HUES48 (cell line): Measurements from ENCODE around the gene PSMA8.
"Not testable (repeated sequence)": the region's sequence is repeated elsewhere in the genome, so short reads cannot be mapped to it uniquely, and the experiment has no call there.

Experiments
- H3K27ac ChIP-seq: one replicate; pipeline ENCODE4 v1.7.0; 2013; ENCODE audit warnings: low read depth, low read length, inconsistent platforms
- H3K27me3 ChIP-seq: 2 replicates; pipeline ENCODE4 v1.6.1; 2013; ENCODE audit warnings: mild to moderate bottlenecking, low read length; ENCODE audit not compliant: control insufficient read depth, insufficient read depth
- H3K36me3 ChIP-seq: 2 replicates; pipeline ENCODE4 v1.6.1; 2013; ENCODE audit warnings: low read length; ENCODE audit not compliant: control insufficient read depth, insufficient read depth
- H3K4me1 ChIP-seq: 2 replicates; pipeline ENCODE4 v1.6.1; 2013; ENCODE audit warnings: mild to moderate bottlenecking, low read length; ENCODE audit not compliant: control insufficient read depth, insufficient read depth
- H3K4me3 ChIP-seq: 2 replicates; pipeline ENCODE4 v1.5.1; 2013; ENCODE audit warnings: mild to moderate bottlenecking, low read depth, low read length
- H3K9ac ChIP-seq: 2 replicates; pipeline ENCODE4 v1.6.1; 2013; ENCODE audit warnings: mild to moderate bottlenecking, low read depth, low read length, moderate library complexity
- H3K9me3 ChIP-seq: 2 replicates; pipeline ENCODE4 v1.6.1; 2013; ENCODE audit warnings: low read length; ENCODE audit not compliant: control insufficient read depth, insufficient read depth

Gene PSMA8

DNA sequence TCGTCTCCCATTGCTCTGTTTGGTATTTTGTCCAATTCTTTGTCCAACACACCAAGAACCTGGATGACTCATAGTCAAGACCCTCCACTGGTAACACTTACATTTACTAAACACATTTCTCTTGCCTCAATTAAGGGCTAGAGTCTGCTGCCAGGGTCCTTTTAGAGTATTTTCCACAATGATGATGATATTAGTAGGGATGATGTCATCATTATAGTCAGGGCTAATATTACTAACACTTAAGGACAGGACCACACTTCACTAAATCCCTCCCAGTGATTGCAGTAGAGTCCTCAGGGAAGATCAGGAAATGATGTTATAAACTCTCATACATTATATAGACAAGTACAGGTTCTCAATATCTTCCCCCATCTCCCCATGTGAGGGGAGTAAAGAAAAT, 29.6 kb upstream of the PSMA8 start:
- H3K4me1 ChIP-seq: no peaks in the 10 kb centered on the region
- H3K36me3 ChIP-seq: no peaks in the 10 kb centered on the region
- no peaks in the 10 kb centered on the region for H3K9me3 ChIP-seq
- no peak overlapping the region for H3K4me3 ChIP-seq
- no peak overlapping the region for H3K9ac ChIP-seq
- H3K27ac ChIP-seq: no peak overlapping the region
- H3K27me3 ChIP-seq: no peaks in the 10 kb centered on the region

DNA sequence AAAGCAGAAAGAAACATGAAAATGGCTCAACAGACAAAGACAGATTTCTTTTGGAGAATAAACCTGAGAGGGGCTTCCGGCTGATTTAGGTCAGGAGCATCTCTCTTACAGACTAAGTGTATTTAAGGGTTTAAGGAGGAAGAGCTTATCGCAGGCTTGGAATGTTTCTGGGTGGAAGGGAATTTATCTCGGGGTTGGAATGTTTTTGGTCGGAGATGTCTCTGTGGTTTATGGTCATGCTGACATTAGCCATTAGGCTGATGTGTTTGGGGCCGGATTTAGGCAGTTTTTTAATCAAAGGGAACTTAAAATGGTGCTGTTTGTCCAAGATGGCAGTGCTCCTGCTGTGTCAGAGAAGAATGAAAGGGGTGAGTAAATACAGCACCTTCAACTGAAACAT, 14.4 kb upstream of the PSMA8 start:
- H3K9me3 ChIP-seq: peaks cover 6% of the 10 kb centered on the region
- H3K9ac ChIP-seq: no peak overlapping the region
- H3K27ac ChIP-seq: no peak overlapping the region
- no peaks in the 10 kb centered on the region for H3K27me3 ChIP-seq
- no peaks in the 10 kb centered on the region for H3K4me1 ChIP-seq
- H3K36me3 ChIP-seq: no peaks in the 10 kb centered on the region
- no peak overlapping the region for H3K4me3 ChIP-seq

DNA sequence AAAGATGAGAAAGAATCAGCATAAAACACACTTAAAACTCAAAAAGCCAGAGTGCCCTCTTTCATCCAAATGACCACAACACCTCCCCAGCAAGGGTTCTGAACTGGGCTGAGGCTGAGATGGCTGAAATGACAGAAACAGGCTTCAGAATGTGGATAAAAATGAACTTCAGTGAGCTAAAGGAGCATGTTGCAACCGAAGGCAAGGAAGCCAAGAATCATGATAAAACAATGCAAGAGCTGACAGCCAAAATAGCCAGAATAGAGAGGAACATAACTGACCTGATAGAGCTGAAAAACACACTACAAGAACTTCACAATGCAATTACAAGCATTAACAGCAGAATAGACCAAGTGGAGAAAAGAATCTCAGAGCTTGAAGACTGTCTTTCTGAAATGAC, 12.2 kb upstream of the PSMA8 start:
- Histone ChIP-seq H3K9me3 (peaks cover 6% of the 10 kb centered on the region), H3K9ac (no peak overlapping the region), H3K27ac (no peak overlapping the region), H3K27me3 (no peaks in the 10 kb centered on the region), H3K4me1 (no peaks in the 10 kb centered on the region), H3K36me3 (no peaks in the 10 kb centered on the region), H3K4me3 (no peak overlapping the region)

DNA sequence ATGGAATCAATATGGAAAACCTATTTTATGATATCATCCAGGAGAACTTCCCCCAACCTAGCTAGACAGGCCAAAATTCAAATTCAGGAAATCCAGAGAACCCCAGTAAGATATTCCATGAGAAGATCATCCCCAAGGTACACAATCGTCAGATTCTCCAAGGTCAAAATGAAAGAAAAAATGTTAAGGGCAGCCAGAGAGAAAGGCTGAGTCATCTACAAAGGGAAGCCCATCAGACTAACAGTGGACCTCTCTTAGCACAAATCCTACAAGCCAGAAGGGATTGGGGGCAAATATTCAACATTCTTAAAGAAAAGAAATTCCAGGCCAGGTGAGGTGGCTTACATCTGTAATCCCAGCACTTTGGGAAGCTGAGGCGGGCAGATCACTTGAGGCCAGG, 11.7 kb upstream of the PSMA8 start:
- H3K9ac ChIP-seq, H3K9me3 ChIP-seq, H3K36me3 ChIP-seq, H3K27ac ChIP-seq, H3K27me3 ChIP-seq, H3K4me3 ChIP-seq, H3K4me1 ChIP-seq: not testable (repeated sequence)

DNA sequence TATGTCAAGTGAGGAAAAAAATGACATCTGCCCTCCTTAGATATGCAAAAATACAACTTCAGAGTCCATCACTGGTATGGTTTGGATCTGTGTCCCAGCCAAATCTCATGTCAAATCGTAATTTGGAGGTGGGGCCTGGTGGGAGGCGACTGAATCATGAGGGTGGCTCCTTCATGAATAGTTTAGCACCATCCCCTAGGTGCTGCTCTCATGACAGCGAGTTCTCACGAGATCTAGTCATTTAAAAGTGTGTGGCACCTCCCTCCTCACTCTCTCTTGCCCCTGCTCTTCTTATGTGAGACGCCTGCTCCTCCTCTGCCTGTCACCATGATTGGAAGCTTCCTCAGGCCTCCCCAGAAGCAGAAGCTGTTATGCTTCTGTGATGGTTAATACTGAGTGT, 5.9 kb upstream of the PSMA8 start:
- Histone ChIP-seq H3K9ac (no peak overlapping the region), H3K27me3 (no peaks in the 10 kb centered on the region), H3K4me1 (no peaks in the 10 kb centered on the region), H3K27ac (no peak overlapping the region), H3K36me3 (no peaks in the 10 kb centered on the region), H3K9me3 (no peaks in the 10 kb centered on the region), H3K4me3 (no peak overlapping the region)

DNA sequence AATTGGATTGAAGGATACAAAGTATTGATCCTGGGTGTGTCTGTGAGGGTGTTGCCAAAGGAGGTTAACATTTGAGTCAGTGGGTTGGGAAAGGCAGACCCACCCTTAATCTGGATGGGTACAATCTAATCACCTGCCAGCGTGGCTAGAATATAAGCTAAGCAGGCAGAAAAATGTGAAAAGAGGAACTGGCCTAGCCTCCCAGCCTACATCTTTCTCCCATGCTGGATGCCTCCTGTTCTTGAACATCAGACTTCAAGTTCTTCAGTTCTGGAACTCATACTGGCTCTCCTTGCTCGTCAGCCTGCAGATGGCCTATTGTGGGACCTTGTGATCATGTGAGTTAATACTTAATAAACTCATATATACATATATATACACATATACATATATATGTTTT, 5.5 kb upstream of the PSMA8 start:
- H3K4me1 ChIP-seq, H3K4me3 ChIP-seq, H3K27ac ChIP-seq: not testable (repeated sequence)

DNA sequence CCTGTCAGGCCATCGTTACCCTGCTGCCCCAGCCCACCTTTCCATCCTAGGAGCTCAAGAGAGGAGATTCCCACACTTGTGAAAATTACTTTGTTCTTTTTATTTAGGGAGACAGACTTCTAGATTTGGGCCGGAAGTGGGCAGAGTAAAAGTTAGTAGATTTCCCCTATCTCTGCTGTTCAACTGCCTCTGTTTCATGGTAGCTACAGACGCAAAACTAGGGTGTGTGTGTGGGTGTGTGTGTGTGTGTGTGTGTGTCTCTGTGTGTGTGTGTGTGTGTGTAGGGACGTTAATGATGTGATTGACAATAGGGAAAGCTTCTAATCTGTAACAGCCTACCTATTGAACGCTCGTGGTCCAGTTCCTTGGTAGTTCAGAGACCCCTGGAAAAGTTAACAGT, 438 bp downstream of the PSMA8 start:
- no peak overlapping the region for H3K27ac ChIP-seq

More for the DNA sequence above, 5.5 kb upstream of the PSMA8 start:
- H3K9ac ChIP-seq, H3K9me3 ChIP-seq, H3K27me3 ChIP-seq, H3K36me3 ChIP-seq: not testable (repeated sequence)

DNA sequence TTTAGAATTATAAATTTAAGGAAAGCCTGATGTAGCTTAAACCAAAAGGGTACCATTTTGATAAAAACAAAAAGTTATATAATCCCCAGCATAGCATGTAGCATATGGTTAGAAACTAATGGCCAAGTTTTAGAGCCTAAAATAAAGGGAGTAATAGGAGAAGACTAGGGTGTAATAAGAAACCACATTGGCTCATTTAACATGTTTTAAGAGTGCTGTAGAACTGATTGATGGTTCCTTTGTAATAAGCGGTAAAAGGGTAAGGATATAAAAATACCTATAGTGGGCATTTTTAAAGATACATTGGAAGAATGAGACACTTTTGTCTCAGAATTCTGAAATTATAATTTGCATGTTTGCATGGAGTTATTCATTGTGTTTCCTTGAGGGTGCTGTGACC, 1.9 kb downstream of the PSMA8 start:
- Histone ChIP-seq H3K27me3 (peaks cover 8% of the 10 kb centered on the region; the same call in 1 of the 2 replicates), H3K9ac (no peak overlapping the region), H3K27ac (no peak overlapping the region), H3K4me1 (no peaks in the 10 kb centered on the region), H3K4me3 (no peak overlapping the region), H3K9me3 (no peaks in the 10 kb centered on the region), H3K36me3 (no peaks in the 10 kb centered on the region)

More for the DNA sequence above, 438 bp downstream of the PSMA8 start:
- Histone ChIP-seq H3K27me3 (peaks cover 8% of the 10 kb centered on the region; the same call in 1 of the 2 replicates), H3K9ac (no peak overlapping the region), H3K4me3 (no peak overlapping the region), H3K36me3 (no peaks in the 10 kb centered on the region), H3K4me1 (no peaks in the 10 kb centered on the region), H3K9me3 (no peaks in the 10 kb centered on the region)

DNA sequence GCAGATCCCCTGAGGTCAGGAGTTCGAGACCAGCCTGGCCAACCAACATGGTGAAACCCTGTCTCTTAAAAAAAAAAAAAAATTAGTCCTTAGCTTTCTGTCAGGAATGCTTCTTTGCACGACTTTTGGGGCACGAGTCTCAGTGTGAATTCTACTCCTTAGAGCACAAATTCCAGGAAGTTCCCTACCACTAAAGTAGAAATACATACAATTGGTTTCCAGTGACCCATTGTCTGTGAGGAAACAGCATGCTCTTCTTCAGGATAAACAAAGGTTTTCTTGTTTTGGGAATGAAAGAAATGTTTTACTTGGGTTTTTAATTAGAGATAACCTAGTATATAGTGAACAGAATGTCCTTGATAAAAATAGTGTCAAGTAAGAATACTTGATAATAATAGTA, 23.7 kb downstream of the PSMA8 start:
- H3K9me3 ChIP-seq: no peaks in the 10 kb centered on the region
- no peaks in the 10 kb centered on the region for H3K27me3 ChIP-seq
- H3K4me3 ChIP-seq: no peak overlapping the region
- no peaks in the 10 kb centered on the region for H3K4me1 ChIP-seq
- no peaks in the 10 kb centered on the region for H3K36me3 ChIP-seq
- no peak overlapping the region for H3K9ac ChIP-seq
- no peak overlapping the region for H3K27ac ChIP-seq

DNA sequence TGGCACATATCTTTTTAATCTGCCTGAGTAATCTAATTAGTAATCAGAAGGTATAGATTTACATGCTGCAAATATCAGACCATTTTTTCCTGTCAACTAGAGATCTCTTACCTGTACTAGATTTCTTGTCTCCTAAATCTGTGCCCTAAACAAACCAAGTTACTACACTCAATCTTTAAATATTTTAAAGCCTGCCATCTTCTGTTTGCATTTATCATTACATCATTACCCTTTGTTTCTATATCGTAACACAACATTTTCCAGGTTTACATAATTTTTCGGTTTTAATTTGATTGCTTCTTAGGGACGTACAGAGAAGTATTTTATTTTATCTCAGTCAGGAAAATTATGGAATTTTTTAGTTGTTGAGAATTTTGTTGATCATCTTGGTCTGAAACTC, 25.7 kb downstream of the PSMA8 start:
- Histone ChIP-seq H3K4me3 (no peak overlapping the region), H3K27ac (no peak overlapping the region)

DNA sequence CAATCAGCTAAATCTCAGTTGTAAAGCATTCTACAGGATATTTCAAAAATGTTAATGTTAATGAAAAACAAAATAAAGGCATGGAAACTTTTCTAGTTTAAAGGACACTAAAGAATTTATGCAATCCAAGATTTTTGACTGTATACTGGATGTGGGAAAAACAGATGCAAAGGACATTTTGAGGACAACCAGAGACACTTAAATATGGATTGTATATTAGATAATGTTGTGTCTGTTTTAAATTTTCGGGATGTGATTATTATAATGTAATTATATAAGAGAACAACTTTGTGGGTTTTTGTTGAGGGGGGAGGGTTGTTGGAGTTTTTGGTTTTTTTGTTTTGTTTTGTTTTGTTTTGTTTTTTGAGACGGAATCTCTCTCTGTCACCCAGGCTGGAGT, 30.9 kb downstream of the PSMA8 start:
- no peaks in the 10 kb centered on the region for H3K4me1 ChIP-seq
- H3K9me3 ChIP-seq: no peaks in the 10 kb centered on the region
- no peak overlapping the region for H3K9ac ChIP-seq
- no peak overlapping the region for H3K4me3 ChIP-seq
- H3K36me3 ChIP-seq: no peaks in the 10 kb centered on the region
- H3K27me3 ChIP-seq: no peaks in the 10 kb centered on the region
- no peak overlapping the region for H3K27ac ChIP-seq

More for the DNA sequence above, 25.7 kb downstream of the PSMA8 start:
- no peaks in the 10 kb centered on the region for H3K36me3 ChIP-seq
- no peak overlapping the region for H3K9ac ChIP-seq
- no peaks in the 10 kb centered on the region for H3K4me1 ChIP-seq
- H3K27me3 ChIP-seq: no peaks in the 10 kb centered on the region
- no peaks in the 10 kb centered on the region for H3K9me3 ChIP-seq

DNA sequence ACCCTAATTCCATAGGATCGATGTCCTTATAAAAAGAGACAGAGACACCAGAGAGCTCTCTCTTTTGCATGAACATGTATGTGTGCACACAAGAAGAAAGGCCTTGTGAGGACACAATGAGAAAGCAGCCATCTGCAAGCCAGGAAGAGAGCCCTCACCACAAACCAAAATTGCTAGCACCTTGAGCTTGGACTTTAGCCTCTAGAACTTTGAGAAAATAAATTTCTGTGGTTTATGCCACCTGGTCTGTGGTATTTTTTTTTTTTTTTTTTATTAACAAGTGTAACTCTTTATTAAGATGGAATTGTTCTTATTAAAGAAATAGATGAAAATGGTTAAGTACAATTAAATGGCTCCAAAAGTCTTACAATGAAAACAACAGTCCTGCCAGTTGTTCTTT, 33.9 kb downstream of the PSMA8 start:
- H3K36me3 ChIP-seq, H3K27ac ChIP-seq, H3K4me1 ChIP-seq, H3K9ac ChIP-seq, H3K27me3 ChIP-seq, H3K4me3 ChIP-seq, H3K9me3 ChIP-seq: not testable (repeated sequence)
